H1 (cell line): ENCODE data around the gene SERPINB8.

Source experiments
- EZH2 ChIP-seq: fragments of 200-600 bp; sonication (generic); IDR thresholded peaks from 2 replicates; pipeline ENCODE4 v1.7.1; 2012; ENCODE audit warnings: low read depth, mild to moderate bottlenecking, moderate library complexity, low read length, inconsistent platforms; ENCODE audit not compliant: severe bottlenecking
- POLR2A ChIP-seq, 2 experiments: IDR thresholded peaks; 1 replicate in 1 of 2; 2 replicates in 1 of 2; pipeline ENCODE4 v1.6.1; 2011; ENCODE audit warnings: low read depth in 2 of 2, low read length in 2 of 2, mild to moderate bottlenecking in 2 of 2; ENCODE audit errors: control extremely low read depth in 1 of 2
- RAD21 ChIP-seq, 2 experiments: IDR thresholded peaks in 1 of 2; conservative IDR thresholded peaks in 1 of 2; 2 replicates each; pipeline ENCODE4 v1.6.1; 2011; ENCODE audit warnings: low read depth in 2 of 2, low read length in 2 of 2, improper control_type of control experiment in 1 of 2, inconsistent platforms in 1 of 2, mild to moderate bottlenecking in 1 of 2, moderate library complexity in 1 of 2
- RXRA ChIP-seq: IDR thresholded peaks from 2 replicates; pipeline ENCODE4 v1.6.1; 2011; ENCODE audit warnings: low read depth, mild to moderate bottlenecking, low read length, moderate library complexity; ENCODE audit not compliant: insufficient read depth
- TF ChIP-seq, protein P1 (sequence below), 3 experiments: IDR thresholded peaks; 1 replicate in 2 of 3; 2 replicates in 1 of 3; pipeline versions ENCODE4 v1.5.1 to v1.6.1; 2011; ENCODE audit warnings: low read length in 3 of 3, mild to moderate bottlenecking in 3 of 3, inconsistent platforms in 2 of 3, low read depth in 1 of 3, moderate library complexity in 1 of 3; ENCODE audit not compliant: insufficient read depth in 1 of 3; ENCODE audit errors: control extremely low read depth in 1 of 3

DNA sequence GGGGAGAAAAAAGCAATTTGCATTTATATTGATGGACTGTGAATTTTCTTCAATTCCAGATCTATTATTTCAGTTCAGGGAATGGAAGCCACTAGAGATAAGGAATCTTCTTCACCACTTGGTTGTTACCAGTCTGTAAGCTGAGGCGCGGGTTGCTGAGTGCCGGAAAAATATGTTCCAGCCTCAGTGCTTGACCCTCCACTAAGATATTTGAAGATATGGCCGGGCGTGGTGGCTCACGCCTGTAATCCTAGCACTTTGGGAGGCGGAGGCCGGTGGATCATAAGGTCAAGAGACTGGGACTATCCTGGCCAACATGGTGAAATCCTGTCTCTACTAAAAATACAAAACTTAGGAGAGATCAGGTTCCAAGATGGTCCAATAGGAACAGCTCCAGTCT is 29.9 kb upstream of the SERPINB8 start:
- no peak for TF ChIP-seq EZH2
- TF ChIP-seq, protein P1, sequence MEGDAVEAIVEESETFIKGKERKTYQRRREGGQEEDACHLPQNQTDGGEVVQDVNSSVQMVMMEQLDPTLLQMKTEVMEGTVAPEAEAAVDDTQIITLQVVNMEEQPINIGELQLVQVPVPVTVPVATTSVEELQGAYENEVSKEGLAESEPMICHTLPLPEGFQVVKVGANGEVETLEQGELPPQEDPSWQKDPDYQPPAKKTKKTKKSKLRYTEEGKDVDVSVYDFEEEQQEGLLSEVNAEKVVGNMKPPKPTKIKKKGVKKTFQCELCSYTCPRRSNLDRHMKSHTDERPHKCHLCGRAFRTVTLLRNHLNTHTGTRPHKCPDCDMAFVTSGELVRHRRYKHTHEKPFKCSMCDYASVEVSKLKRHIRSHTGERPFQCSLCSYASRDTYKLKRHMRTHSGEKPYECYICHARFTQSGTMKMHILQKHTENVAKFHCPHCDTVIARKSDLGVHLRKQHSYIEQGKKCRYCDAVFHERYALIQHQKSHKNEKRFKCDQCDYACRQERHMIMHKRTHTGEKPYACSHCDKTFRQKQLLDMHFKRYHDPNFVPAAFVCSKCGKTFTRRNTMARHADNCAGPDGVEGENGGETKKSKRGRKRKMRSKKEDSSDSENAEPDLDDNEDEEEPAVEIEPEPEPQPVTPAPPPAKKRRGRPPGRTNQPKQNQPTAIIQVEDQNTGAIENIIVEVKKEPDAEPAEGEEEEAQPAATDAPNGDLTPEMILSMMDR (IDR thresholded peaks at IDR 0.05; ENCODE audit: control extremely low read depth in 1 of 3, insufficient read depth in 1 of 3, low read depth in 1 of 3, low read length in 3 of 3), result no peak
- TF ChIP-seq RAD21 (IDR thresholded peaks at IDR 0.05 in 1 of 2, conservative IDR thresholded peaks at IDR 0.05 in 1 of 2; ENCODE audit: low read depth in 2 of 2, low read length in 2 of 2), result no peak
- TF ChIP-seq POLR2A (IDR thresholded peaks at IDR 0.05; ENCODE audit: control extremely low read depth in 1 of 2, low read depth in 2 of 2, low read length in 2 of 2), result no peak
- TF ChIP-seq RXRA, result no peak
